Fibroblast of gingiva (primary cell): Measurements from ENCODE around the gene ALKBH6.
A peak's percentile ranks its signal among the peaks of the same experiment; 100 is the strongest.
"Not testable (repeated sequence)": the region's sequence is repeated elsewhere in the genome, so short reads cannot be mapped to it uniquely, and the experiment has no call there.

ENCODE experiments used
- DNase-seq: peaks from one replicate; pipeline ENCODE4 v3.0.0-alpha.2; 2011; ENCODE audit warnings: low read depth

ALKBH6 gene

GRCh38 chr19:36014012-36014924 is at the start of gene ALKBH6:
Gene ALKBH6, minus strand, starts transcription at chr19:36014213. Its CDS starts 816 bp downstream, at chr19:36013397.
- DNase-seq: peak; percentile 98

GRCh38 chr19:36061367-36061766 is 47.4 kb upstream of the ALKBH6 start:
- DNase-seq: no peak

GRCh38 chr19:36060430-36060829 is 46.4 kb upstream of the ALKBH6 start:
- peak; percentile 43 for DNase-seq

- DNase-seq: no peak
Measured at GRCh38 chr19:36059180-36059910, 45.3 kb upstream of the ALKBH6 start.

- no peak for DNase-seq
Measured at GRCh38 chr19:36058481-36059179, 44.6 kb upstream of the ALKBH6 start.

- peak; percentile 89 for DNase-seq
Measured at GRCh38 chr19:36054733-36055686, 41.0 kb upstream of the ALKBH6 start, which contains the start of gene WDR62. Gene WDR62, plus strand, starts transcription at chr19:36054897. Its CDS starts 75 bp downstream, at chr19:36054972.

- peak; percentile 99 for DNase-seq
Measured at GRCh38 chr19:36054119-36054732, 40.2 kb upstream of the ALKBH6 start, which contains the start of gene THAP8. Gene THAP8, minus strand, starts transcription at chr19:36054285. Its CDS starts 68 bp downstream, at chr19:36054217.

GRCh38 chr19:36051637-36052036 is 37.6 kb upstream of the ALKBH6 start:
- DNase-seq: no peak

GRCh38 chr19:36051236-36051635 is 37.2 kb upstream of the ALKBH6 start:
- no peak for DNase-seq

- no peak for DNase-seq
Measured at GRCh38 chr19:36049080-36049698, 35.2 kb upstream of the ALKBH6 start.

GRCh38 chr19:36047835-36048234 is 33.8 kb upstream of the ALKBH6 start:
- no peak for DNase-seq

- peak; percentile 69 for DNase-seq
Measured at GRCh38 chr19:36046443-36047050, 32.5 kb upstream of the ALKBH6 start.

GRCh38 chr19:36043952-36044351 is 29.9 kb upstream of the ALKBH6 start:
- no peak for DNase-seq

GRCh38 chr19:36041831-36042230 is 27.8 kb upstream of the ALKBH6 start:
- peak; percentile 91 for DNase-seq

GRCh38 chr19:36041092-36041491 is 27.1 kb upstream of the ALKBH6 start:
- DNase-seq: not testable (repeated sequence)

- no peak for DNase-seq
Measured at GRCh38 chr19:36040495-36040894, 26.5 kb upstream of the ALKBH6 start.

GRCh38 chr19:36032251-36033104 is 18.5 kb upstream of the ALKBH6 start, which contains the start of gene CLIP3:
Gene CLIP3, minus strand, starts transcription at chr19:36032873. Its CDS starts 516 bp downstream, at chr19:36032357.
- peak; percentile 72 for DNase-seq

- DNase-seq: no peak
Measured at GRCh38 chr19:36031308-36031707, 17.3 kb upstream of the ALKBH6 start.
